LNCaP clone FGC (cell line): ENCODE results near the gene SND1.

ENCODE experiments used
- DNase-seq: peaks from one replicate; pipeline ENCODE4 v3.0.0-alpha.2; 2011; ENCODE audit warnings: low read depth
- H3K4me3 ChIP-seq: 2 replicates; pipeline ENCODE4 v1.5.1; 2011; ENCODE audit warnings: mild to moderate bottlenecking, low read depth, low read length, control low read depth
- TF ChIP-seq, protein P1 (sequence below): IDR thresholded peaks from 2 replicates; pipeline ENCODE4 v1.5.1; 2012; ENCODE audit warnings: mild to moderate bottlenecking; ENCODE audit not compliant: control insufficient read depth, insufficient read depth; ENCODE audit errors: extremely low read depth

Gene SND1

DNA sequence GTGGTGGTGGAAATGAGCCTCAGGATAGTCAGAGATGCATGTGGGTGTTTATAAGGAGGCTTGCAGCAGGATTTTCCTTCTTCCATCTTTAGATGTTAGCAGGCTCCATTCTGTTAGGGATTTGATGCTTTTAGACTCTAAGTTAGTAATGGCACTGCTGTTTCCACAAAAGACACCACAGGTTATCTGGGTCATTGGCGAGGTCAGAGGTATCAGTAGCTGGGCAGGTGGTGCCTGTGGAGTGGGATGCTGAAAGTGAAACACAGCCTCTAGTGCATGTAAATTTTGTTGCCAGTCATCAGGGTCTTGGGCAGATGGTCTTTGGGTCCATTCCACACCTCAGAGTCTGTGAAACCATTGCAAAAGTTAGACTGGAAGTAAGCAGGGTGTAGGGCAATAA lies 33.2 kb upstream of the SND1 start:
- TF ChIP-seq, protein P1, sequence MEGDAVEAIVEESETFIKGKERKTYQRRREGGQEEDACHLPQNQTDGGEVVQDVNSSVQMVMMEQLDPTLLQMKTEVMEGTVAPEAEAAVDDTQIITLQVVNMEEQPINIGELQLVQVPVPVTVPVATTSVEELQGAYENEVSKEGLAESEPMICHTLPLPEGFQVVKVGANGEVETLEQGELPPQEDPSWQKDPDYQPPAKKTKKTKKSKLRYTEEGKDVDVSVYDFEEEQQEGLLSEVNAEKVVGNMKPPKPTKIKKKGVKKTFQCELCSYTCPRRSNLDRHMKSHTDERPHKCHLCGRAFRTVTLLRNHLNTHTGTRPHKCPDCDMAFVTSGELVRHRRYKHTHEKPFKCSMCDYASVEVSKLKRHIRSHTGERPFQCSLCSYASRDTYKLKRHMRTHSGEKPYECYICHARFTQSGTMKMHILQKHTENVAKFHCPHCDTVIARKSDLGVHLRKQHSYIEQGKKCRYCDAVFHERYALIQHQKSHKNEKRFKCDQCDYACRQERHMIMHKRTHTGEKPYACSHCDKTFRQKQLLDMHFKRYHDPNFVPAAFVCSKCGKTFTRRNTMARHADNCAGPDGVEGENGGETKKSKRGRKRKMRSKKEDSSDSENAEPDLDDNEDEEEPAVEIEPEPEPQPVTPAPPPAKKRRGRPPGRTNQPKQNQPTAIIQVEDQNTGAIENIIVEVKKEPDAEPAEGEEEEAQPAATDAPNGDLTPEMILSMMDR: no peak
- H3K4me3 ChIP-seq: no peak overlapping the region
- DNase-seq: no peak

DNA sequence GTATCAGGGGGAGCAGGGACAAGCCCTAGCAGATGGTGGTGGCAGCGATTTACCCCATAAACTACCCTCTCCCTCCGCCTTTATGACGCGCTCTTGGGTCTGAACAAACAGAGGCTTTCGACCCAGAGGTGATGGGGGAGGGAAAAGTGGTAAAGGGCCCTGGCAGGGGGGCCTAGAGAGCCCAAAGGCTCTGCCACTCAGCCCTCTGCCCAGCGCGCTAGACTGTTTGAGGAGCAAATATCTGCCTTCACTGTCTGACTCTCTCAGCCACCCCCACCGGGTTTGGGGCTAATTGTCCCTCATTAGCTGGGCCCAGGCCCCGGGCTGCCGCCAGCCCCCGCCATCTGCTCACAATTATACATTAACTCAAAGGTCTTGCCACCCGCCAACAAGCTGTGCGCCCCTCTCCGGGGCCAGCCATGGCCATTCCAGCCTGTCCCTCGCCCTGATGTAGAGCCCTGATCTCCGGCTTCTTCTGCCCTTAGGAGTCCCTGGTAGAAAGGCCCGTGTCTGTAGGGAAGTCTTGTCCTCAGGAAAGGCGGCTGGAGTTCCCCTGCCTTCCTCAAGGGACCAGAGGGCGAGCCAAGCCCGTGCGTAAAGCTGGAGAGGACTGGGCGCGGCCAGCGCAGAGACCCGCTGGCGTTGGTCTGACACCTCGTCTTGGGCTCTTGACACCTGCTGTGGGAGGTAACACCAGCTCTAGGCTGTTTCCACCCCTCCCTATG lies 32.2 kb upstream of the SND1 start:
- DNase-seq: no peak
- TF ChIP-seq, protein P1: no peak
- no peak overlapping the region for H3K4me3 ChIP-seq

DNA sequence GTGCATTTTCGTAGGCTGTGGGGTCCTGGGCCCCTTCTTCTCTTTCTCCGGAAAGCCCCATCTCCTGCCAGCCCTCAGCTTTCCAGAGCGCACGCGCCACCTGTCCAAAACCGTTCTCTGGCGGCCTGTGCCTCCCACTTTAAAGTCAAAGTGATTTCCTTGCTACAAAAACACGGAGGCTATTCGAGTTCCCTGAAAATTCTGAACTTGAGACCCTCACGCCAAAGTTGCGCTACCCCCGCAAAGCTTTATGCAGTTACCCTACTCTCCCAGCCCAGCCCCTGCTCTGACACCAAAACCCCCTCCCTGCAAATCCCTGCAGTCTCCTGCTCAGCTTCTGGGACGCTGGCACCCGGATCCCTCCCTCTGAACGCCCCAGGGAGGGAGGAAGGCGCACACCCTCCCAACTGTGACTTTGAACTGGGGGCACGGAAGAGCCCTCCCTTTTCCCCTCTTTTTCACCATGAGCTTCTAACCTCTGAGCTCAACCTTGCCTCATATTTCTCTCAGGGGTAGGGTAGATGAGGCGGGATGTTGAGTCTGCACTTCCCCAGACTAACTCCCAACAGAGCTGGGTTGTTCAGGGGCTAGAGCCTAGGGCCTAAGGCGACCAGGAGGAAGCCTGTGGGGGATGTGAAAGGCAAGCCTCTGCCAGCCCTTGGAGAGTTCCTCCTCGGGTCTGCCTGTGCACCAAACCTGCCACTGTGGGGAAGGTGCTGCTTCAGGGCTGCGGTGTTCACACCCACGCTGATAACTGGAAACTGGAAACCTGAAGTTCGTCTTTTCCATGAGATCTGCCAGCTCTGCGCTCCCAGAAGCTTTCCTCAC lies 31.4 kb upstream of the SND1 start:
- no peak for DNase-seq
- H3K4me3 ChIP-seq: no peak overlapping the region
- TF ChIP-seq, protein P1: no peak

DNA sequence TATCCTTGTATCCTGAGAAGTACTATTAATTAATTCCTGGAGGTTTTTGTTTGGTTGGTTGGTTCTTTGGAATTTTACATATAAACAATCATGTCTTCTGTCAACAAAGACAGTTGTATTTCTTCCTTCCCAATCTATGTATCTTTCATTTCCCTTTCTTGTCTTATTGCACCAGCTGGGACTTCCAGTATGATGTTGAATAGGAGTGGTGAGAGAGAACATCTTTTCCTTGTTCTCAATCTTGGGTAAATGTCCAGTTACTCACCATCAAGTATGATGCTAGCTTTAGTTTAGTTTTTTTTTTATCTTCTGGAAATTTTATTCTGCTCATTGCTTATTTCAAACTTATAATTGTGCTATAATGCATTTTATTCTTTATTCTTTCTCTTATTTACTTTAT lies 26.7 kb upstream of the SND1 start:
- TF ChIP-seq, protein P1: no peak
- DNase-seq: no peak
- H3K4me3 ChIP-seq: no peak overlapping the region

DNA sequence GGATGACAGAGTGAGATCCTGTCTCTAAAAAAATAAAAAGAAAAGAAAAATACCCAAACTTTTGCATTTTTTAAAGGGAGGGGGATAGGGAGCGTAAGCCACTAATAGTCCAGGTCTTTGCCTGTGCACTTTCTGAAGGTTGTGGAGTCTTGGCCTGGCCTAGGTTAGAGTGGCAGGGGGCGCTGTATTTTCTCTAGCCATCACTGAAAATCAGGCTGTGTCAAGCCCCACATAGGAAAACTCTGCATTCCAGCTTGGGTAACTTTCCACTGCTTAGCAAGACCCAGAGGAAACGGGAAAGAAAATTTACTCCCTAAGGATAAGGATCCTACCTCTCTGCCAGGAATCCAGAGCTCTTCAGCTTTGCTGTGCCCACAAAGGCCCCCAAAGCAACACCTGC lies 23.5 kb upstream of the SND1 start:
- DNase-seq: no peak
- TF ChIP-seq, protein P1: no peak
- no peak overlapping the region for H3K4me3 ChIP-seq

DNA sequence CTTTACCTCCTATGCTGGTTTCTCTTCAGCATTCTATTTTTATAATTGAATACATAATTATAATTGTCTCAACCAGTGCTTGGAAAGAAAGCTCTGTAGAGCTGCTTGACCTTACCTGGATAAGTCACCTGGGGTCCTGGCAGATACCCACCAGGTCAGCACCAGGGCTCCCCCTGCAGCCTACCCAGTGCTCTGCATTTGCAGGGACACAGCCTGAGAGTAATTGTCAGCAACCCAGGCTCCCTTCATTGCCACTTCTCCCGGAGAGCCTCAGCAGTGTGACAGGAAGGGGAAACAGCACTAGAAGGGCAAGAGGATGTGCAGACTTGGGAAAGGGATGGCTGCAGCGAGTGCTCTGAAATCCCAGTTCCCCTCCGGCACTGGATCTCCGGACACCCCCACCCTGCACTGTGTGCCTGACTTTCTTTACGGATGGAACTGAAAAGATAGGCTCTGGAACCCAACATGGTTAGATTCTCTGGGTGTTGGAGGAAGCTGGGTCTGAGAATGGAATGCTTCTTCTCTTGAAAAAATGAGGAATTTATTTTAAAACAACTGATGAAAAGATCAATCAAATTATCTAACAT lies 22.6 kb upstream of the SND1 start:
- DNase-seq: no peak
- no peak overlapping the region for H3K4me3 ChIP-seq
- TF ChIP-seq, protein P1: peak; percentile 64
